HG03108 (cell line): ENCODE data around the gene SRF.

Source experiments
- ATAC-seq: cut with Tn5 transposase; IDR thresholded peaks from one replicate; pipeline ENCODE4 v1.9.1; 2021; ENCODE audit warnings: moderate library complexity; ENCODE audit not compliant: unreplicated experiment

The SRF gene

DNA sequence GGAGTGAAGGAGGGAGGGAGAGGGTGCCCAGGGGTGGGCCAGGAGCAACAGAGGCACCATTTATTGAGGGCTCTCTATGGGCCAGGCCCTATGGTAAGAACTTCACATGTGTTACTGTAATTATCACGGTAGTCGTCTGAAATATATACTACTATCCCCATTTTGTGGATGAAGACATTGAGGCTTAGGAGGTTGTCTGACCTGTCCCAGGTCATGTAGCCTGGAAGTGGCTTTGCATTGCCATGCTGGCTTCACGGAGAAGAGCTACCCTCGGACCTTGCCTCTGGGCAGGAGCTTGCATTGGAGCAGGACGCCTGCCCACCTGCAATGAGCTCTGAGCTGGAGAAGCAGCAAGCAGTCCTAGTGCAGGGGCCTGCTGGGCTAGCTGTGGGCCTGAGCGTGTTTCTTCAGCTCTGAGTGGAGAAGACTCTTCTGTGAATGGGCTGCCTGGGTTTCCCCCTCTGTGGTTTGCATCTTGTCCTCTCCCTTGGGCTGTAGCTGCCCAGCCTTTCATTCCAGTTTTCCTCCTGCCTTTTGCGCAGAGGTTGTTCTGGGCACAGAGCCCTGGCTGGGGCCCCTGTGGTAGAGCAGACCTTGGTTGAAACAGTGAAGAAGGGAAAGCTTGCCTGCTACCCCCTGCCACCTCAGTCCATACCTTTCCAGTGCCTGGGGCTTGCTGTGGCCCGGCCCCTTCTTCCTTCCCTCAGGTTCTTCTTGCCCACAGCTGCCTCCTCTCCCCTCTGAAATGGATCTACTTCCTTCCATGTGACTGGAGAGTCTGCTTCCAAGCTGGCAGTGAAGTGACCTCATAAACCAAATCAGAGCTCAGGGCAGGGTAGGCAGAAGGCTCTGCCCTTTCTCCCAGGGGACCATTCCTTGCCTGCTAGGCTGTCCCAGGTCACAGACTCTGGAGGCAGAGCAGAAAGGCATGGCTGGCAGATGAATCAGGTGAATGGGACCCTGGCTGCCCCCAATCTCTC lies 24.1 kb upstream of the SRF start:
- ATAC-seq = no peak

DNA sequence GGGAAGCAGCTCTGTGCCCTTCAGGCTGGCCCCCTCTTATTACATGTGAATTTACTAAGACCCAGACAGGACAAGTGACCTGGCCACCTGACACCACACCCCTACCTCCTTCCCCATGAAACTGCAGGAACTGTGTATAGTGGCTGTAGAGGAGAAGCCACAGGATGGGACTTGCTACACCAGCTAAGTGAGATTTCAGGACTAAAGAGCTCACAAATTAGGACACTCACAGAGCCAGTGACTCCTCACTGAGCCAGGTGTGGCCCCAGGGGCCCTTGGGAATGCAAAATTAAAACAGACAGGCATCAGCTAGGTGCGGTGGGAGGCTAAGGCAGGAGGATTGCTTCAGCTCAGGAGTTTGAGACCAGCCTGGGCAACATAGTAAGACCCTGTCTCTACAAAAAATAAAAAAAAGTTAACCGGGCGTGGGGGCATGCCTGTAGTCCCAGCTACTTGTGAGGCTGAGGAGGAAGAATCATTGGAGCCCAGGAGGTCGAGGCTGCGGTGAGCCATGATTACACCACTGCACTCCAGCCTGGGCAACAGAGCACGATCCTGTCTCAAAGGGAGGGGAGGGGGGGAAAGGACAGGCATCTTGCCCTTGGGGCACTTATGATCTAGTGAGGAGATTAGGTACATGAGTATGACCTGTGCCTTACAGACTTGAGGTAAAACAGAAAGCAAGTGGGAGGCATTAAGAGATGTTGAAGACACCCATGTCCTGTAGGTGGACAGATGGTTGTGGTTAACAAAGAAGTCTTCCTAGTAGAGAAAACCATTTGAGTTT lies 23.2 kb upstream of the SRF start:
- no peak for ATAC-seq

DNA sequence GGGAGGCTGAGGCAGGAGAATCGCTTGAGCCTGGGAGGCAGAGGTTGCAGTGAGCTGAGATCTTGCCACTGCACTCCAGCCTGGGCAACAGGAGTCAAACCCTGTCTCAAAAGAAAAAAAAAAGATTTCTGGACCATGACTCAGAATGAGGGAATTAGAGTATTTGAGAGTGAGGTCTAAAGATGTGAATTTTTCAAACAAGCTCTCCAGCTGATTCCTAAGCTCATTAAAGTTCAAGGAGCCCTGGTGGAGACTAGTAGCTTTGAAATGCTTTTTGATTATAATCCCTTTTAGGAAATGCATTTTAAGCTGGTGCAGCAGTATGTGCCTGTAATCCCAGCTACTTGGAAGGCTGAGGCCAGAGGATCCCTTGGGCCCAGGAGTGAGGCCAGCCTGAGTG lies 21.8 kb upstream of the SRF start:
- no peak for ATAC-seq

DNA sequence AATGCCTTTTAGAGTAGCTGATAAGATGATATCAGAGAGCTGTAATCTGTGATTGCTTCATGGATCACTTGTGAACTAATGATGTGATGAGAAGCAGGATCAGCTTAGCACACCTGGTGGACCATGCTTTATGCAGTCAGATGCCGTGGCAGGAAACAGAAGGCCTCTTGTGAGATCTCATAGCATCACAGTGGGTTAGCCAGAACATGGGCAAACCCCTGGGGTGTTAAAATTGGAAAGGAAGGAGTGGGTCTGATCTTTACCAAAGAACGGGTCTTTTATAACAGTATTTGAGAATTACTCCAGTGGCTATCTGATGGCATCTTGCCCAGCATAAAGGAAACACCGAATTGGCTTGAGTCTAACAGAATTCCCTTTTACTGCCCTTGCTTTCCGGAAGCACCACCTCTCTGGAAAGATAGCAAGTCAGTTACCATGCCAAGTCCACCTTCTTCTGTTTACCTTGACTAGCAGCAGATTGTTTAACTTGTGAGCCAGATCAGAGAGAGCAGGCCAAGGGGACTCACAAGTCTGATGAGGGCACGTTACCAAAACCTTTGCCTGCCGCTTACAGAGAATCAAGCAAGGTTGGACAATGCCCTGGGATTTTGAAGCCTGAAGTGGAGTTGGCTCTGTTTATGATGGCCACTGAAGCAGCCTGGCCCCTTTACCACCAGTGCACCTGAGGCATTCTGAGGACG lies 20.9 kb upstream of the SRF start:
- ATAC-seq = no peak

DNA sequence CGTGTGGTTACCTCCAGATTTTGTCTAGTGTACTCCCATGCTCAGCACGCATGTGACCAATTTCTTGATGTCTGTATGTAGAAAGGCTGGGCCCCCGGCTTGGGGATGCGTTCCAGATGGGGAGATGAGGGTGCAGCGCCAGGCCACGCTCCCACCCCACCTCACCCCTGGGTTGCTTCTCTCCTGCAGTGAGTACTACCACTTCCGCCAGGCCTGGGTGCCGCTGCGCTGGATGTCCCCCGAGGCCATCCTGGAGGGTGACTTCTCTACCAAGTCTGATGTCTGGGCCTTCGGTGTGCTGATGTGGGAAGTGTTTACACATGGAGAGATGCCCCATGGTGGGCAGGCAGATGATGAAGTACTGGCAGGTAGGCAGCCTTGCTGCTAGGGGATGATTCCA lies 11.5 kb upstream of the SRF start:
- no peak for ATAC-seq

DNA sequence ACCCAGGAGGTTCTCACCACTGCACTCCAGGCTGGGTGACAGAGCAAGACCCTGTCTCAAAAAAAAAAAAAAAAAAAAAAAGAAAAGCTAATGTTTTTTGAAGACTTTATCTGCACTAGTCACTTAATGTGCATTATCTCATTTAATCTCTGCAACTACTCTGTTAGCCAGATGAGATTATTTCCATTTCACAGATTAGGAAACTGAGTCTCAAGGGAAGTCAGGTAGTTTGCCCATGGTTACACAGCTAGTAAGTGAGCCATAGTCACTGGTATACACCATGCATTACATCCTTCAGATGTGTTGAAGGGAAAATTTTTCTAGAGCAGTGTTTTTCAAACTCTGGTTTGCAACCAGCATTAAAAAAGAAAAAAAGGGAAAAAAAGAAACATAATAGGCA lies 7.2 kb upstream of the SRF start:
- ATAC-seq = no peak

DNA sequence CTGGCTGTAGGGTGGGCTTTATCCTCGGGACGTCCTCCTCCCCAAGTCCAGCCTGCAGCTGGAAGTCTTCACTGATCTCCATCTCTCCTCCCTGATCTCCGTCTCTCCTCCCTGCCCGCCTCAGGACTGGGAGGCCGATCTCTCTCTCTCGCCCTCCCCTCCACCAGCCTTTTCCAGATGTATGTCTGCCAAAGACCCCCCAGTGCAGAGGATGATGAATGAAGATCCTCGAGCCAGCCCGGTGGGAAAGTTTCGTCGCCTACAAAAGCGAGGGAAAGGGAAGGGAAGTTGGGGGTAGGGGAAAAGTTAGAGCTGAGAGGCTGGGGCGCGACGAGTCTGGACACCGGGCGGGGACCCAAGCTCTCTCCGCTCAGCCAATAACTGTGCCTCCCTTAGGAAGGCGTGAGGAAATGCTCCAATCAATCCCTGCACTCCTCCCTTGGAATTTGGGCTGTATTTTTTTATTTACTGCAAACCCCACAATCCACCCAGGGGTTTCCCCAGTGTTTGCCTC lies 595 bp upstream of the SRF start:
- no peak for ATAC-seq

DNA sequence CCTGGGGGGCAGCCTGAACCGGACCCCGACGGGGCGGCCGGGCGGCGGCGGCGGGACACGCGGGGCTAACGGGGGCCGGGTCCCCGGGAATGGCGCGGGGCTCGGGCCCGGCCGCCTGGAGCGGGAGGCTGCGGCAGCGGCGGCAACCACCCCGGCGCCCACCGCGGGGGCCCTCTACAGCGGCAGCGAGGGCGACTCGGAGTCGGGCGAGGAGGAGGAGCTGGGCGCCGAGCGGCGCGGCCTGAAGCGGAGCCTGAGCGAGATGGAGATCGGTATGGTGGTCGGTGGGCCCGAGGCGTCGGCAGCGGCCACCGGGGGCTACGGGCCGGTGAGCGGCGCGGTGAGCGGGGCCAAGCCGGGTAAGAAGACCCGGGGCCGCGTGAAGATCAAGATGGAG lies 636 bp downstream of the SRF start:
- ATAC-seq = no peak

DNA sequence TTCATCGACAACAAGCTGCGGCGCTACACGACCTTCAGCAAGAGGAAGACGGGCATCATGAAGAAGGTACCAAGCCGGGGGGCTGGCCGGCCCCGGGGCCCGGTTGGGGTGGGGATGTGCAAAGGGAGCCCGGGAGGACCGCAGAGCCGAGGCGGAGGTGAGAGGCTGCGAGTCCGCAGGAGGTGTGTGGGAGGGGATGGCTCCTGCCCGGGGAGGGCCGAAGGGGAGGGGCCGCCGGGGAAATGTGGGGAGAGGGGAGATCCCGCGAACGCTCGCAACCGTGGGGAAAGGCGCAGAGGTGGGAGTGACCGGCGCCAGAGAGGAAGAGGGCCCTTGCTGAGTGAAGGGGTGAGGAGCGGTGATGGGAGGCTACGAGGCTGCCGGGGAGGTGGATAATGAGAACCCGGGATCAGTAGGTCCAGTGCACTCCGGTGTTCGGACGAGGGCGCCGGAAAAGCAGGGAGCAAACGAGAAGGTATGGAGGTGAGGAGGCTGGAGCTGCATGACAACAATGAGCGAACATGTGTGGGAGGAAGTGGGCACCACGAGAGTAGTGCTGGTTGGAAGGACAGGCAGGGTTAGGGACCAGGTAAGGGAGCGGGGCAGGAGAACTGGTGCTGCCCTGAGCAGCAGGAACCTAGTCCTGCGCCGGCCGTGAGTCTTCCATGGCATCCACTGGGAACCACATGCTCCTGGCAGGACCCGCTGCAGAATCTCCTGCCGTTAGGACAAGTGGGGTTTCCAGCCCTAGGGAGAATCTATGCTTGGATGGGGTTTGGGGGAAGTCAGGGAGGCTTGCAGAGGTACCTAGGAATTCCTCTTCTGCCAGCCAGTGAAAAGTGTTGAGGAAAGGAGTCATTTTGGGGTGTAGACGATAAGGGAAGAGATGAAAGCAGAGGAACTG lies 1.3 kb downstream of the SRF start:
- no peak for ATAC-seq

DNA sequence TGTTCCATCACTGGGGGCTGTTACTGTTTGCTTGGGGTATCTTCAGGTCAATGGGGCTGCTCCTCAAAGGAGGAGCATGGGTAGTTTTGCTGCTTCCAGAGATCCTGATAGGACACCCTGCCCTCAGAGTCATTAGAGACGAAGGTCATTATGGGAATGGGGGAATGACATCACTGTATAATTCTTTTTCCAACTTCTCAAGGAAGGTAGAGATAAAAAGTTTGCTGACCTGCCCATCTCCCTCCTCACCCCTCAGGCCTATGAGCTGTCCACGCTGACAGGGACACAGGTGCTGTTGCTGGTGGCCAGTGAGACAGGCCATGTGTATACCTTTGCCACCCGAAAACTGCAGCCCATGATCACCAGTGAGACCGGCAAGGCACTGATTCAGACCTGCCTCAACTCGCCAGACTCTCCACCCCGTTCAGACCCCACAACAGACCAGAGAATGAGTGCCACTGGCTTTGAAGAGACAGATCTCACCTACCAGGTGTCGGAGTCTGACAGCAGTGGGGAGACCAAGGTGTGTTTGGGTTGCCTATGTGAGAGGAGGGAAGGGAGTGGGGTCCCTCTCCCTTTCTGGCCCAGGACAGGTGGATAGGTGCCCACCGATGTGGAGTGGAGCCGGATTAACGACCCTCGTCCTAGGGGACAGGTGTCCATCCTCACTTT lies 2.7 kb downstream of the SRF start:
- no peak for ATAC-seq

DNA sequence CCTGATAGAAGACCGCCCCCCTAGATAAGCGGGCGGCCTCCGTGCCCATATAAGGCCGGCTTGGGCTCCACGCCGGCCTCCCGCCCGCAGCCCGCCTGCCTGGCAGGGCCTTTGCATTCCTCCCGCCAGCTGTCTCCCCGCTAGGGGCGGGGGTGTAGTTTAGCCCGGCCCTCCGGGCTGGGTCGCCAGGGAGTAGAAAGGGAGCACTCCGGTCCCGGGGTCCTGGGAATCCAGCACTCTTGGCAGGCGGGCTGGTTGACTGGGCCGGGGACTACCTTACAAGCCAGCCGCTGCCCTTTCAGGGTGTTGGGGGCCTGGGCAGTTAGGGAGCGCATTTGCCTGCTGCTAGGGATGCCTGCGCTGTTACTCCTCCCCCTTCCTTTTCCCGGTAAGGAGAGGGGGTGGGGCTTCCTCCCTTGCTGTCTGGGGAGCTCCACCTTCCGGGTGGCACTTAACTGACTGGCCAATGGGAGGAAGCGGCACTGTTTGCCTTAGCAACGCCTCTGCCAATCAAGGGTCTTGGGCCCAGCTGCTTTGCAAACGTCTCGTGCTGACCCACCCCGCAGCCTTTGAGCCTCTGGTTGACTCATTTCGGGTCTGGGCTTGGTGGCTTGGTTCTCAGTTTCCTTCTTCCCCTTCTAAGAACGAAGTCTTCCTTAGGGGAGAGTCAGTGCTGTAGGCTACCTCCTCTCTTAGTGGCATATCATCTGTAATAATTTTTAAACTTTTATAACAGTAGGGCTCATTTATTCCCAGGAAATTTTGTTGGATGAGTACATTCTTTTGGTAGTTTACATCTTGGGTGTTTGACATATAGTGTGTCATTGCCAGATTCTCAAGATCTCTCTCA lies 3.4 kb downstream of the SRF start:
- peak; percentile 63 for ATAC-seq

DNA sequence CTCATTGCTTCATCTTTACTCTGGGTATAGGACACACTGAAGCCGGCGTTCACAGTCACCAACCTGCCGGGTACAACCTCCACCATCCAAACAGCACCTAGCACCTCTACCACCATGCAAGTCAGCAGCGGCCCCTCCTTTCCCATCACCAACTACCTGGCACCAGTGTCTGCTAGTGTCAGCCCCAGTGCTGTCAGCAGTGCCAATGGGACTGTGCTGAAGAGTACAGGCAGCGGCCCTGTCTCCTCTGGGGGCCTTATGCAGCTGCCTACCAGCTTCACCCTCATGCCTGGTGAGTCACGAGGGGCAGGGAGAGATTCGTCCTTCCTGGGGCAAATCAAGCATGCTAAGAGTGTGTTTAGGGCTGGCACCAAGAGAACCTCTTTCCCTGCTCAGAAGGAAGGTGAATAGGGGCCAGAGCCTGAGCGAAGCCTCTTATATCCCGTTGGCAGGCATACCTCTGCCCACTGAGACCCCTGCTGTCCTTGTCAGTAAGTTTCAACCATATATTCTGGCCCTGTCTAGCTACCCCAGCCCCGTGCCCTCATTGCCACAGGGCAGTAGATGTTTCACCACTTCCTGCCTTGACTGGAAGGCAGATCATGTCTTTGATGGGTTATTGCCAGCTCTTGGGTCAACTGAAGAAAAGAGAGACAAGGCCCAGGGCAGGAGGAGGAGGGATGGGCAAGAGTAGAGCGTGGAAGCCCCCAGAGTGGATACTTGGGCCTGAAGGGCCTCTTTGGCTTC lies 4.8 kb downstream of the SRF start:
- ATAC-seq = no peak

DNA sequence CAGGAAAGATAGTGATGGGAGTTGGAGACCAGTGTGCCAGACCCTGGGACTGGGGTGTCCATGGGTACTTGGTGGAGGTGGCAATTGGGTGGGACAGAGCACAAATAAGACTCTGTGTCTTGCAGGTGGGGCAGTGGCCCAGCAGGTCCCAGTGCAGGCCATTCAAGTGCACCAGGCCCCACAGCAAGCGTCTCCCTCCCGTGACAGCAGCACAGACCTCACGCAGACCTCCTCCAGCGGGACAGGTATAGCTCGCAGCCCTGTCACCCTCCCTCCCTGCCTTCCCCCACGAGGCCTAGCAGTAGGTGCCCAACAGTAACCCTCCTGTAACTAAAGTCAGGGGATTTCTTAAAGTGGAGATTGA lies 5.3 kb downstream of the SRF start:
- no peak for ATAC-seq

DNA sequence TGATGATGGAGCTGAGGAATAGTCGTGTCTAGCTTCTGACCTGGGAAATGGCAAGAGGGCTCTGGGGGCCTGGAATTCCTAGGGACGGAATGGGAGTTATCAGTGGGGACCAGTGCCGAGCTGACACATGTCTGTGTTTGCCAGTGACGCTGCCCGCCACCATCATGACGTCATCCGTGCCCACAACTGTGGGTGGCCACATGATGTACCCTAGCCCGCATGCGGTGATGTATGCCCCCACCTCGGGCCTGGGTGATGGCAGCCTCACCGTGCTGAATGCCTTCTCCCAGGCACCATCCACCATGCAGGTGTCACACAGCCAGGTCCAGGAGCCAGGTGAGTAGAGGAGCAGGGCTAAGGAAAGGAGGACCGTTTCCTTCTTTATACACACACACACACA lies 7.1 kb downstream of the SRF start:
- ATAC-seq = no peak

DNA sequence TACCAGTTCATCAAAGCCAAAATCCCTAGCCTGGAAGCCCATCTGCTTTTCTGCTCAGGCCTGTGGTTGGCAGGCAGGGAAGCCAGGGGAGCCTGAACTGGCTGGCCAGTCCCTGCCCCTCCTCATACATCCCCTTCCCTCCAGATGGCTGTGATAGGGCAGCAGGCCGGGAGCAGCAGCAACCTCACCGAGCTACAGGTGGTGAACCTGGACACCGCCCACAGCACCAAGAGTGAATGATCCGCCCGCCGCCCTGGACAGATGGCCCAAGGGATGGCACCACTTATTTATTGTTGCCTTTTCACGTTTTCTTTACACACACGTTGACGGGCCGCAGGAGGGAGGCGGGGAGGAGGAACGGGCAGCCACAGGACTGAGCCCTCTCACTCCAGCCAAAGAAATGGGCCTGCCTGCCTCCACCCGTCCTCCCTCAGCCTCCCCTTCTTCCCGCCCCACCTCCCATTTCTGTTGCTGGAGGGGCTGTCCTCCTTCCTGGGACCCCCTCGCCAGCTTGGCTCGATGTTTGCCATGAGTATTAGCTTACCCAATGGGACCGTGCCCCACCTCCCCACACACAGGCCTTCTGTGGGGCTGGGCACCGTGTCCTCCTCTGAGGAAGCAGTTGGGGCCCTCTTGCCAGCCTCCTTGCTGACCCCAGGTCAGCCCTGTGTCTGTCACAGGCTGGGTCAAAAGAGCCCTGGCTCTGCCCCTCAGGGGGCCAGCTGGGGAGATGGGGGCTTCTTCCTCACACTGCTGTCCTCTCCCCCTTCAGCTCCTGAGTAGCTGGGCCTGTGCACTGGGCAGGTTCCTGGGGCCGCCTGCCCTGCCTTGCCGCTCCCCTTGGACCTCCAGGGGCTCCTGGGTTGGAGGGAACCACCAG lies 8.1 kb downstream of the SRF start:
- no peak for ATAC-seq

DNA sequence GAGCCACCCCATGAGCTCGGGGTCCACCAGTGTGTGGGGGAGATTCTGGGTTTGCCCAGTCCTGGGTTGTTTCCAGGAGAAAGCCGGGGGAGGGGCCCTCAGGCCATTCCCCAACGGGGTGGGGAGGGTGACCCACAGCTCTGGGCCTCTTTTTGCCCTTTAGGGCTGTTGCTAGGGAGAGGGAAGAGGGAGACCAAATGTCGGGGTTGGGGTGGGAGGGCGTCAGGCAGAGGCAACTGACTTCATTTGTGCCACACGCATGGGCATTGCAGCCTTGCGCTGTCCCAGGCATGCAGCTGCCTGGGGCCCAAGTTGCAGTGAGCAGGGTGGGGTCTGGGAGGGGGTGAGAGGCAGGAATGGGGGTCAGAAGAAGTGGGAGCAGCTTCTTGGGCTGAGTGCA lies 9.0 kb downstream of the SRF start:
- no peak for ATAC-seq

DNA sequence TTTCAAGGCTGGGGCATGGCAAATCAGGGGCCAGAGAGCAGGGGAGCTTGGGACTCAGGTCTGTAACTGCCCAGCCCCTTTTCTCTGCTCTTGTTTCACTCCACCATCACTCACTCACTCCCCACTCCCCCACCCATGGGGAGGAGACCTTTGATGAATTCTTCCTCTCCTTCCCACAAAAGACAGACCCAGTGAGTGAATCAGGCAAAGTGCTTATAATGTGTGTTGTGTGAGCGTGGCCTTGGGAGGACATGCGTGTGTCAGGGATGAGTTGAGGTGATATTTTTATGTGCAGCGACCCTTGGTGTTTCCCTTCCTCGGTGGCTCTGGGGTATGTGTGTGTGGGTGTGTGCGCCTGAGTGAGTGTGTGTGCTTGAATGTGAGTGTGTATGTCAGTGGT lies 9.9 kb downstream of the SRF start:
- ATAC-seq = no peak
